HepG2 (cell line): ENCODE data around the gene SKP2. TPM values are rescaled to one million over a fixed set of nuclear protein-coding genes. Genes with fewer than 3 reads are reported as not detected.

Experiments
- CBX2 ChIP-seq, 2 experiments: fragments of 200-600 bp in 1 of 2; sonication (generic); formaldehyde crosslinking in 1 of 2; IDR thresholded peaks; 2 replicates each; pipeline versions ENCODE4 v1.7.0 to v1.8.1; 2018 to 2022; ENCODE audit warnings: low read depth in 2 of 2, low read length in 1 of 2, mild to moderate bottlenecking in 1 of 2, missing genetic modification reagents in 1 of 2
- JUN ChIP-seq: sonication (generic); formaldehyde crosslinking; IDR thresholded peaks from 2 replicates; pipeline ENCODE4 v1.4.0; 2020; ENCODE audit warnings: mild to moderate bottlenecking, missing genetic modification reagents
- KMT2B ChIP-seq: IDR thresholded peaks from 2 replicates; pipeline ENCODE4 v1.6.1; 2016; ENCODE audit warnings: missing genetic modification reagents, missing compliant biosample characterization
- MLLT10 ChIP-seq: sonication (generic); formaldehyde crosslinking; IDR thresholded peaks from 2 replicates; pipeline ENCODE4 v1.4.0; 2020; ENCODE audit warnings: missing genetic modification reagents
- PLRG1 ChIP-seq: fragments of 450-650 bp; conservative IDR thresholded peaks from 2 replicates; pipeline ENCODE4 v1.6.1; 2016
- RARG ChIP-seq: sonication (generic); formaldehyde crosslinking; IDR thresholded peaks from 2 replicates; pipeline ENCODE4 v1.4.0; 2020; ENCODE audit warnings: low read depth, mild to moderate bottlenecking, missing genetic modification reagents
- RBAK ChIP-seq: sonication (generic); formaldehyde crosslinking; IDR thresholded peaks from 2 replicates; pipeline ENCODE4 v1.5.1; 2020; ENCODE audit warnings: mild to moderate bottlenecking, missing genetic modification reagents
- ZNF318 ChIP-seq: sonication (generic); formaldehyde crosslinking; IDR thresholded peaks from 2 replicates; pipeline ENCODE4 v1.4.0; 2020; ENCODE audit warnings: mild to moderate bottlenecking, missing genetic modification reagents
- ZNF430 ChIP-seq: sonication (generic); formaldehyde crosslinking; IDR thresholded peaks from 2 replicates; pipeline ENCODE4 v1.9.0; 2021; ENCODE audit warnings: mild to moderate bottlenecking, missing genetic modification reagents
- polyA plus RNA-seq, 8 experiments: library from polyadenylated mRNA; depleted of rRNA in 3 of 8; stranded (reverse) in 7 of 8; unstranded in 1 of 8; fragments of >200 nt; fragmentation: Illumina TruSeq in 4 of 8; extraction: Trizol in 4 of 8; gene quantifications; 2 replicates each; pipeline versions ENCODE4 v1.2.1 to v1.2.3, GENCODE V29; 2011 to 2016; ENCODE audit warnings: low read depth in 4 of 8, missing spikeins in 1 of 8, mixed read lengths in 1 of 8; ENCODE audit not compliant: insufficient read depth in 1 of 8
- total RNA-seq, 5 experiments: library from RNA; depleted of rRNA; stranded (reverse); fragments of >200 nt; fragmentation: Illumina TruSeq; extraction: Trizol; gene quantifications; 2 replicates each; pipeline ENCODE4 v1.2.3, GENCODE V29; 2016; ENCODE audit warnings: low read depth in 1 of 5
- TF ChIP-seq, protein P1 (sequence below): sonication (generic); formaldehyde crosslinking; IDR thresholded peaks from 2 replicates; pipeline ENCODE4 v1.5.1; 2020; ENCODE audit warnings: mild to moderate bottlenecking, moderate library complexity, missing genetic modification reagents
- TF ChIP-seq, protein P2 (sequence below): fragments of 450-650 bp; IDR thresholded peaks from 2 replicates; pipeline ENCODE4 v1.6.1; 2017
- TF ChIP-seq, protein P3 (sequence below): sonication (generic); formaldehyde crosslinking; IDR thresholded peaks from 2 replicates; pipeline ENCODE4 v1.4.0; 2020; ENCODE audit warnings: missing genetic modification reagents

The SKP2 gene
- total and polyA plus RNA-seq, 2 of the 13 experiments (the other 11 are each of a cell fraction or from before 2014, with no cell fraction given): 29.6 to 84.1 TPM

DNA sequence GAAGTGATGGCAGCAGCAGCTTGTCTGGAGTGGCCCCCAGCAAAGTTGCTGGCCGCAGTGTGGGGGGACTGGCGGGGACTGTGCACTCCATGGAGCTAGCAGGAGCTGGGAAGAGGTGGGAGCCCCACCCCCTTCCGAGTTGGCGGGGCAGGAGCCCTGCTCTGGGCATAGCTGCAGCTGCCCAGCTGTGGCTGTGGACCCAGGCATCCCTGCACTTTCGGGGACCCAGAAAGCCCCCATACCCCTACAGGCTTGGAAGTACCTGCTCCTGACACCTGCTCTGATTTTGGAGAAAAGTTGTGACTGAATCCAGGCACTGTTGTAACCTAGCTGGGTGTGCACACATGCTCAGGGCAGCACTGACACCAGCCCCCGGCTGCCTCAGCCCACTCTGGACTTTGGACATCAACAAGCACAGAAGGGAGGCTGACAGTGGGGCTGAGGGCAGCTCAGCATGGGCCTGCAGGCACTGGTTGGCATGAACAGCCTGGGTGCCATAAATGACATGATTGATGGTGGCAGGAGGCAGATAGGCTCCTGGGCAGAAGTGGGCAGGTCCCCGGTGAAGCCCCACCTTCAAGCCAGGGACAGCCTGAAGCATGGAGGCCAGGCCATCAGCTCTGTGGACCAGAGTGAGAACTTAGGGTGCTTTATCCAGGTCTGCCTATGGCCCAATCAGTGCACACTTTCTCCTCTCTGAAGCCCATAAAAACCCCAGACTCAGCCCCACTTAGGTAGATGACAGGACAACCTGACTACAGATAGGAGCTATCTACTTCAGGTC, 12.8 kb upstream of the SKP2 start (continued):
- TF ChIP-seq ZNF318 (CRISPR knock-in tag) (no peak), KMT2B (no peak), MLLT10 (CRISPR knock-in tag) (no peak), PLRG1 (no peak), ZNF430 (CRISPR knock-in tag) (no peak), RBAK (CRISPR knock-in tag) (no peak), JUN (CRISPR knock-in tag) (no peak), RARG (CRISPR knock-in tag) (no peak), CBX2 (IDR thresholded peaks at IDR 0.05; ENCODE audit: low read depth, low read length) (no peak), CBX2 (CRISPR knock-in tag; IDR thresholded peaks at IDR 0.05; ENCODE audit: low read depth) (no peak)
- TF ChIP-seq, protein P1, sequence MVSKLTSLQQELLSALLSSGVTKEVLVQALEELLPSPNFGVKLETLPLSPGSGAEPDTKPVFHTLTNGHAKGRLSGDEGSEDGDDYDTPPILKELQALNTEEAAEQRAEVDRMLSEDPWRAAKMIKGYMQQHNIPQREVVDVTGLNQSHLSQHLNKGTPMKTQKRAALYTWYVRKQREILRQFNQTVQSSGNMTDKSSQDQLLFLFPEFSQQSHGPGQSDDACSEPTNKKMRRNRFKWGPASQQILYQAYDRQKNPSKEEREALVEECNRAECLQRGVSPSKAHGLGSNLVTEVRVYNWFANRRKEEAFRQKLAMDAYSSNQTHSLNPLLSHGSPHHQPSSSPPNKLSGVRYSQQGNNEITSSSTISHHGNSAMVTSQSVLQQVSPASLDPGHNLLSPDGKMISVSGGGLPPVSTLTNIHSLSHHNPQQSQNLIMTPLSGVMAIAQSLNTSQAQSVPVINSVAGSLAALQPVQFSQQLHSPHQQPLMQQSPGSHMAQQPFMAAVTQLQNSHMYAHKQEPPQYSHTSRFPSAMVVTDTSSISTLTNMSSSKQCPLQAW (CRISPR knock-in tag): peak; percentile 84
- TF ChIP-seq, protein P2, sequence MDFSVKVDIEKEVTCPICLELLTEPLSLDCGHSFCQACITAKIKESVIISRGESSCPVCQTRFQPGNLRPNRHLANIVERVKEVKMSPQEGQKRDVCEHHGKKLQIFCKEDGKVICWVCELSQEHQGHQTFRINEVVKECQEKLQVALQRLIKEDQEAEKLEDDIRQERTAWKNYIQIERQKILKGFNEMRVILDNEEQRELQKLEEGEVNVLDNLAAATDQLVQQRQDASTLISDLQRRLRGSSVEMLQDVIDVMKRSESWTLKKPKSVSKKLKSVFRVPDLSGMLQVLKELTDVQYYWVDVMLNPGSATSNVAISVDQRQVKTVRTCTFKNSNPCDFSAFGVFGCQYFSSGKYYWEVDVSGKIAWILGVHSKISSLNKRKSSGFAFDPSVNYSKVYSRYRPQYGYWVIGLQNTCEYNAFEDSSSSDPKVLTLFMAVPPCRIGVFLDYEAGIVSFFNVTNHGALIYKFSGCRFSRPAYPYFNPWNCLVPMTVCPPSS: no peak
- TF ChIP-seq, protein P3, sequence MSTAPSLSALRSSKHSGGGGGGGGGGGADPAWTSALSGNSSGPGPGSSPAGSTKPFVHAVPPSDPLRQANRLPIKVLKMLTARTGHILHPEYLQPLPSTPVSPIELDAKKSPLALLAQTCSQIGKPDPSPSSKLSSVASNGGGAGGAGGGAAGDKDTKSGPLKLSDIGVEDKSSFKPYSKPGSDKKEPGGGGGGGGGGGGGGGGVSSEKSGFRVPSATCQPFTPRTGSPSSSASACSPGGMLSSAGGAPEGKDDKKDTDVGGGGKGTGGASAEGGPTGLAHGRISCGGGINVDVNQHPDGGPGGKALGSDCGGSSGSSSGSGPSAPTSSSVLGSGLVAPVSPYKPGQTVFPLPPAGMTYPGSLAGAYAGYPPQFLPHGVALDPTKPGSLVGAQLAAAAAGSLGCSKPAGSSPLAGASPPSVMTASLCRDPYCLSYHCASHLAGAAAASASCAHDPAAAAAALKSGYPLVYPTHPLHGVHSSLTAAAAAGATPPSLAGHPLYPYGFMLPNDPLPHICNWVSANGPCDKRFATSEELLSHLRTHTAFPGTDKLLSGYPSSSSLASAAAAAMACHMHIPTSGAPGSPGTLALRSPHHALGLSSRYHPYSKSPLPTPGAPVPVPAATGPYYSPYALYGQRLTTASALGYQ (CRISPR knock-in tag): 0 out of 2 replicates have a peak, but pooled peaks have one; percentile 21
